KBM-7 (cell line): ENCODE data around the gene CNTNAP2.
"Not testable (repeated sequence)": the region's sequence is repeated elsewhere in the genome, so short reads cannot be mapped to it uniquely, and the experiment has no call there.

Experiments
- DNase-seq: peaks from one replicate; pipeline ENCODE4 v3.0.0-alpha.2; 2015
- in situ Hi-C: fragments of 300-500 bp; cut with MboI; formaldehyde crosslinking; loops from 2 replicates; pipeline ENCODE4 v1.14.3; 2020; ENCODE audit warnings: low sequenced_read_pairs, low pct_unique_long_range_greater_than_20kb, mixed read lengths

Gene CNTNAP2

GRCh38 chr7:148464947-148465346 lies 2348.3 kb downstream of the CNTNAP2 start:
- no peak for DNase-seq
- in situ Hi-C loops = no loop called here

- in situ Hi-C loops, DNase-seq: not testable (repeated sequence)
Observed at GRCh38 chr7:148465441-148465840, 2348.8 kb downstream of the CNTNAP2 start.

GRCh38 chr7:148466120-148466519 lies 2349.5 kb downstream of the CNTNAP2 start:
- DNase-seq = no peak
- in situ Hi-C loops = no loop called here

DNA sequence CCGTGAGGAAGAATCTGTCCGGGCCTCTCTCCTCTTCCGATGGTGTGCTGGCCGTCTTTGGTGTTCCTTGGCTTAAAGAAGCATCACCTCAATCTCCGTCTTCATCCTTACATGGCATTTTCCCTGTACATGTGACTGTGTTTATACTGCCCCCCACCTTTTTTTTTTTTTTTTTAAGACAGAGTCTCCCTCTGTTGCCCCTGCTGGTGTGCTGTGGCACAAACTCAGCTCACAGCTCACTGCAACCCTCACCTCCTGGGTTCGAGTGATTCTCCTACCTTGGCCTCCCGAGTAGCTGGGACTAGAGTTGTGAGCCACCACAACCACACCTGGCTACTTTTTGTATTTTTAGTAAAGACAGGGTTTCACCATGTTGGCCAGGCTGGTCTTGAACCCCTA lies 2352.1 kb downstream of the CNTNAP2 start:
- in situ Hi-C loops = no loop called here
- no peak for DNase-seq
